Stomach smooth muscle (tissue), 2 donors: Measurements from ENCODE around the gene CHRNA5.

Experiments used
- H3K27ac ChIP-seq: one replicate; pipeline ENCODE4 v1.7.0; 2013; ENCODE audit warnings: mild to moderate bottlenecking, low read length, inconsistent platforms
- H3K27me3 ChIP-seq, 2 donors: one replicate each; pipeline ENCODE4 v1.7.0; 2013; ENCODE audit warnings: low read length in 2 of 2; ENCODE audit not compliant: insufficient read depth in 2 of 2, control insufficient read depth in 1 of 2
- H3K36me3 ChIP-seq, 2 donors: one replicate each; pipeline ENCODE4 v1.7.0; 2013; ENCODE audit warnings: low read length in 2 of 2; ENCODE audit not compliant: control insufficient read depth in 2 of 2, insufficient read depth in 2 of 2
- H3K4me1 ChIP-seq: one replicate; pipeline ENCODE4 v1.7.0; 2013; ENCODE audit warnings: low read length; ENCODE audit not compliant: control insufficient read depth, insufficient read depth
- H3K4me3 ChIP-seq, 2 donors: one replicate each; pipeline ENCODE4 v1.7.0; 2013; ENCODE audit warnings: low read length in 2 of 2
- H3K9ac ChIP-seq, 2 donors: one replicate each; pipeline ENCODE4 v1.7.0; 2013; ENCODE audit warnings: low read length in 2 of 2, mild to moderate bottlenecking in 1 of 2
- H3K9me3 ChIP-seq, 2 donors: one replicate each; pipeline ENCODE4 v1.7.0; 2013; ENCODE audit warnings: low read length in 2 of 2; ENCODE audit not compliant: control insufficient read depth in 2 of 2
- donor health status: healthy.
- donor health status: Pancreatic carcinoma.

Gene CHRNA5

GRCh38 chr15:78629031-78629715 is 63.9 kb downstream of the CHRNA5 start:
- Histone ChIP-seq H3K9me3 (peaks cover 3 to 7% of the 10 kb centered on the region in 2 donors), H3K4me3 (no peak overlapping the region), H3K36me3 (no peaks in the 10 kb centered on the region), H3K9ac (no peak overlapping the region), H3K27me3 (peaks cover 0 to 2% of the 10 kb centered on the region in 2 donors), H3K27ac (no peak overlapping the region), H3K4me1 (peaks cover 2% of the 10 kb centered on the region)

GRCh38 chr15:78629716-78630065 is 64.4 kb downstream of the CHRNA5 start:
- H3K4me3 ChIP-seq: no peak overlapping the region
- no peak overlapping the region for H3K27ac ChIP-seq

GRCh38 chr15:78630886-78631633 is 65.7 kb downstream of the CHRNA5 start:
- H3K27me3 ChIP-seq: peaks cover 0 to under 1% of the 10 kb centered on the region in 2 donors
- no peak overlapping the region for H3K9ac ChIP-seq
- no peak overlapping the region for H3K4me3 ChIP-seq
- H3K27ac ChIP-seq: no peak overlapping the region
- H3K36me3 ChIP-seq: no peaks in the 10 kb centered on the region
- peaks cover 3 to 7% of the 10 kb centered on the region in 2 donors for H3K9me3 ChIP-seq
- no peaks in the 10 kb centered on the region for H3K4me1 ChIP-seq

More at GRCh38 chr15:78629716-78630065, 64.4 kb downstream of the CHRNA5 start:
- Histone ChIP-seq H3K27me3 (peaks cover 0 to 2% of the 10 kb centered on the region in 2 donors), H3K4me1 (peaks cover 2% of the 10 kb centered on the region), H3K9me3 (peaks cover 3 to 7% of the 10 kb centered on the region in 2 donors), H3K9ac (no peak overlapping the region), H3K36me3 (no peaks in the 10 kb centered on the region)

GRCh38 chr15:78633348-78633747 is 68.0 kb downstream of the CHRNA5 start:
- H3K27ac ChIP-seq: no peak overlapping the region
- no peaks in the 10 kb centered on the region for H3K4me1 ChIP-seq
- no peaks in the 10 kb centered on the region for H3K27me3 ChIP-seq
- no peaks in the 10 kb centered on the region for H3K36me3 ChIP-seq
- no peak overlapping the region for H3K9ac ChIP-seq
- peaks cover 3 to 7% of the 10 kb centered on the region in 2 donors for H3K9me3 ChIP-seq
- H3K4me3 ChIP-seq: no peak overlapping the region

GRCh38 chr15:78634210-78635145 is 69.2 kb downstream of the CHRNA5 start:
- Histone ChIP-seq H3K27ac (no peak overlapping the region), H3K27me3 (no peaks in the 10 kb centered on the region), H3K4me3 (no peak overlapping the region), H3K9ac (no peak overlapping the region), H3K9me3 (peaks cover 3 to 7% of the 10 kb centered on the region in 2 donors), H3K36me3 (no peaks in the 10 kb centered on the region), H3K4me1 (peaks cover 3% of the 10 kb centered on the region)

GRCh38 chr15:78635346-78635745 is 70.0 kb downstream of the CHRNA5 start:
- no peak overlapping the region for H3K4me3 ChIP-seq

GRCh38 chr15:78636378-78636859 is 71.1 kb downstream of the CHRNA5 start:
- peaks cover 0 to 4% of the 10 kb centered on the region in 2 donors for H3K27me3 ChIP-seq
- peaks cover 3 to 7% of the 10 kb centered on the region in 2 donors for H3K9me3 ChIP-seq
- H3K4me3 ChIP-seq: no peak overlapping the region
- peaks cover 14% of the 10 kb centered on the region for H3K4me1 ChIP-seq
- H3K36me3 ChIP-seq: no peaks in the 10 kb centered on the region
- no peak overlapping the region for H3K9ac ChIP-seq
- no peak overlapping the region for H3K27ac ChIP-seq

More at GRCh38 chr15:78635346-78635745, 70.0 kb downstream of the CHRNA5 start:
- H3K9me3 ChIP-seq: peaks cover 3 to 7% of the 10 kb centered on the region in 2 donors
- H3K9ac ChIP-seq: no peak overlapping the region
- no peaks in the 10 kb centered on the region for H3K36me3 ChIP-seq
- H3K27ac ChIP-seq: no peak overlapping the region
- peaks cover 7% of the 10 kb centered on the region for H3K4me1 ChIP-seq
- H3K27me3 ChIP-seq: peaks cover 0 to 2% of the 10 kb centered on the region in 2 donors

GRCh38 chr15:78637776-78638435 is 72.6 kb downstream of the CHRNA5 start:
- peaks cover 17% of the 10 kb centered on the region for H3K4me1 ChIP-seq
- H3K27me3 ChIP-seq: peaks cover 0 to 4% of the 10 kb centered on the region in 2 donors
- no peak overlapping the region for H3K27ac ChIP-seq
- H3K9me3 ChIP-seq: peaks cover 3 to 5% of the 10 kb centered on the region in 2 donors
- H3K4me3 ChIP-seq: no peak overlapping the region
- H3K9ac ChIP-seq: no peak overlapping the region
- H3K36me3 ChIP-seq: no peaks in the 10 kb centered on the region

- H3K27ac ChIP-seq: no peak overlapping the region
- H3K4me3 ChIP-seq: no peak overlapping the region
- peaks cover 0 to 4% of the 10 kb centered on the region in 2 donors for H3K27me3 ChIP-seq
- H3K9ac ChIP-seq: no peak overlapping the region
- no peaks in the 10 kb centered on the region for H3K36me3 ChIP-seq
- H3K4me1 ChIP-seq: peaks cover 17% of the 10 kb centered on the region
- H3K9me3 ChIP-seq: no peaks in the 10 kb centered on the region
These were observed 73.5 kb downstream of the CHRNA5 start for GRCh38 chr15:78638658-78639314.
